ENCODE data around the gene RFX4.

Gene RFX4

DNA sequence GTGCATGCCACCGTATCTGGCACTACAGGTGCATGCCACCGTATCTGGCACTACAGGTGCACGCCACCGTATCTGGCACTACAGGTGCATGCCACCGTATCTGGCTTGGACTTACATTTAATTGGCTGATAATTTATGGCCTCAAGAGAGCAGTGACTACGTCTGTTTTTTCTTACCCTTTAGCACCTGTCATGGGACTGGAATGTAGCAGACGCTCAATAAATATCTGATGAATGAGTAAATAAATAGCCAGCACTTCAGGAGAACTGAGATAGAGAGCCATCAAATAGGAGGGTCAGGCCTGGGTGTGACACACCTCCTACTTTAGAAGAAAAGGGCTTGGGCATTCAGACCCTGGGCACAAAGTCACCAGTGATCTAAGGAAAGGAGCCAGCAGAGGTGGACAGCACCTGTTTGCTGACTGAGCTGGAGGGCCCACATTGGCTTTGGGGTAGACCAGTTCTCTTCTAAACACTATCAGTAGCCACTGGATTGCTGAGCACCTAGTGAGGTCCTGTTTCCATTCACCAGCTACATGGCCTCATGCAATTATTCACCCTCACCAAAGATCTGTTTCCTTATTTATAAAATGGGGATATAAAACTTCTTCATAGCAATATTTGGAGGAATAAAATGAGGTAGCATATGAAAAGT is 50.1 kb downstream of the RFX4 start:
- no peak overlapping the region for H3K4me3 ChIP-seq (replicated peaks; ENCODE audit: low read depth, low read length)
- DNase-seq (ENCODE audit: low read depth): no peak
- TF ChIP-seq, protein P1, sequence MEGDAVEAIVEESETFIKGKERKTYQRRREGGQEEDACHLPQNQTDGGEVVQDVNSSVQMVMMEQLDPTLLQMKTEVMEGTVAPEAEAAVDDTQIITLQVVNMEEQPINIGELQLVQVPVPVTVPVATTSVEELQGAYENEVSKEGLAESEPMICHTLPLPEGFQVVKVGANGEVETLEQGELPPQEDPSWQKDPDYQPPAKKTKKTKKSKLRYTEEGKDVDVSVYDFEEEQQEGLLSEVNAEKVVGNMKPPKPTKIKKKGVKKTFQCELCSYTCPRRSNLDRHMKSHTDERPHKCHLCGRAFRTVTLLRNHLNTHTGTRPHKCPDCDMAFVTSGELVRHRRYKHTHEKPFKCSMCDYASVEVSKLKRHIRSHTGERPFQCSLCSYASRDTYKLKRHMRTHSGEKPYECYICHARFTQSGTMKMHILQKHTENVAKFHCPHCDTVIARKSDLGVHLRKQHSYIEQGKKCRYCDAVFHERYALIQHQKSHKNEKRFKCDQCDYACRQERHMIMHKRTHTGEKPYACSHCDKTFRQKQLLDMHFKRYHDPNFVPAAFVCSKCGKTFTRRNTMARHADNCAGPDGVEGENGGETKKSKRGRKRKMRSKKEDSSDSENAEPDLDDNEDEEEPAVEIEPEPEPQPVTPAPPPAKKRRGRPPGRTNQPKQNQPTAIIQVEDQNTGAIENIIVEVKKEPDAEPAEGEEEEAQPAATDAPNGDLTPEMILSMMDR (IDR thresholded peaks at IDR 0.05; ENCODE audit: low read length, missing control alignments): no peak

DNA sequence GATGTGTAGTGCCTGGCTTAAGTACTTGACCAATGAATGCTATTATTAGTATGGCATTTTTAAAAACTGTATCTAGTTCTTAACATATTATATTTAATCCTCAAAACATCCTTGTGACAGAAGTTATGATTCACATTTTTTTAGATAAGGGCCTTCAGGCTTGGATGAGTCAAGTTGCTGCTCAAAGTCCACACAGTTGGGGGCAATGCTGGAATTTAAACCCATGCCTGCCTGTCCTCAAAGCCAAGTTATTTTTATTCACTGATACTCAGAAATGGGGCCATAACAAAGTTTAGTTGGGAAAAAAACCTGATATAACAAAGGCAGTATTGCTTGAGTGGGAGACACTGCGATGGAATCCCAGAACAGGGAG is 50.6 kb downstream of the RFX4 start:
- no peak overlapping the region for H3K4me3 ChIP-seq (replicated peaks; ENCODE audit: low read depth, low read length)
- TF ChIP-seq, protein P1 (IDR thresholded peaks at IDR 0.05; ENCODE audit: low read length, missing control alignments): no peak
- peak; percentile 30 for DNase-seq (ENCODE audit: low read depth)

DNA sequence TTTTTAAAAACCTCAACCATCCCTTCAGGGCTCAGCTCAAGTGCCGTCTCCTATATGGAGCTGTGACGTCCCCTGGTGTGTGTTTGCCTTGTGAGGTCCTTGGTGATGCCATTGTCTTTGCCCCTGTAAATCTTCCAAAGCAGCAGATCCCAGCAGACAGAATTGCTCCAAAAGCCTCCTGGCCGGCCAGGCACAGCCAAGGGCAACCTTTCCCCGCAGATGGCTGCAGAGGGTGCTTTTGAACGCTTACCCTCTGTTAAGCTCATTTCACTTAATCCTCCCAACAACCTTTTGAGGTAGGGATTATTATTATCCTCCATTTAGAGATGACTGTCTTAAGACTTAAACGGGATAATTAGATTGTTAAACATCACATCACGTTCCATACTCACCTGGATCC is 51.4 kb downstream of the RFX4 start:
- DNase-seq (ENCODE audit: low read depth): no peak
- TF ChIP-seq, protein P1 (IDR thresholded peaks at IDR 0.05; ENCODE audit: low read length, missing control alignments): no peak
- no peak overlapping the region for H3K4me3 ChIP-seq (replicated peaks; ENCODE audit: low read depth, low read length)

DNA sequence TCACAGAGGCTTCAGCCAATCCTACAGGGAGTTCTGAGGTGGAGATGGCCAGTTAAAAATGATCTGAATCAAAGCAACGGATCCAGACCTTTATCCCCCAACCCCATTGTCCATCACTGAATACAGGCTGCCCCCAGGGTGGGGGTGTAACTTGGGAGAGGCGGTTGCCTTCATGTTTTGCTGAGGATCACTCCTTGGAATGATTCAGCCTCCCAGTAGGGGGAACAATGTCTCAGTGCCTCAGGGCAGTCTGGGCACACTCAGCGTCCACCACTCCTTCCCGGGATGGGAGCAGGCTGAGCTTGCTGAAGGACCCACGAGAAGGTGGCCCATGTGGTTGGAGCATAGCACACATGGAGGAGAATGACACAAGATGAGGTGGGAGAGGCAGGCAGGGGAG is 60.2 kb downstream of the RFX4 start:
- TF ChIP-seq, protein P1 (IDR thresholded peaks at IDR 0.05; ENCODE audit: low read length, missing control alignments): no peak
- DNase-seq (ENCODE audit: low read depth): no peak
- no peak overlapping the region for H3K4me3 ChIP-seq (replicated peaks; ENCODE audit: low read depth, low read length)

DNA sequence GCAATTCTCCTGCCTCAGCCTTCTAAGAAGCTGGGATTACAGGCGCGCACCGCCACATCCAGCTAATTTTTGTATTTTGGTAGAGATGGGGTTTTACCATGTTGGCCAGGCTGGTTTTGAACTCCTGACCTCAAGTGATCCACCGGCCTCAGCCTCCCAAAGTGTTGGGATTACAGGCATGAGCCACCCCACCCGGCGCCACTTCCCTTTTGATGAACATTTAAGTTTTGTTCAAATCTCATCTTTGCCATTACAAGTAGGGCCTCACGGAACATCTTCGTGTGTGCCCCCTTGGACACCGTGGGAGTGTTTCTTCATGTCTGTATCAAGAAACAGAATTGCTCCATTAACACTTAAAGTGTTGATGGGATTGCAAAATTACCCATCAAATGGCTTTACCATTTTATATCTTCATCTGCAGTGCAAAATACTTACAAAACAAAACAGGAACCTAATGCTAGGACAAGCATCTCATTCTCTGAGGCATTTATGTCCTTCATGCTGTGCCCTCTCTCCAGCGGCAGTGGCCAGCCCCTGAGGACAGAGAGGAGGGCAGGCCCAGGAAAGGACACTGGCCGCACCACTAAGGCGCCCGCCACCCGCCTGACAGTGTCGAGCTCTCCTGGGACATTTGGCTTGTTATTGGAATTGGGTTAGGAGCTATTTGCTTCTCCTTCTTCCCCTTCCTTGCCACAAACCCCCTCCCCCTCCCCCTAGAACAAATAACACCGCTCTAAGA is 61.7 kb downstream of the RFX4 start:
- no peak for DNase-seq (ENCODE audit: low read depth)
- TF ChIP-seq, protein P1 (IDR thresholded peaks at IDR 0.05; ENCODE audit: low read length, missing control alignments): no peak
- H3K4me3 ChIP-seq (replicated peaks; ENCODE audit: low read depth, low read length): no peak overlapping the region

DNA sequence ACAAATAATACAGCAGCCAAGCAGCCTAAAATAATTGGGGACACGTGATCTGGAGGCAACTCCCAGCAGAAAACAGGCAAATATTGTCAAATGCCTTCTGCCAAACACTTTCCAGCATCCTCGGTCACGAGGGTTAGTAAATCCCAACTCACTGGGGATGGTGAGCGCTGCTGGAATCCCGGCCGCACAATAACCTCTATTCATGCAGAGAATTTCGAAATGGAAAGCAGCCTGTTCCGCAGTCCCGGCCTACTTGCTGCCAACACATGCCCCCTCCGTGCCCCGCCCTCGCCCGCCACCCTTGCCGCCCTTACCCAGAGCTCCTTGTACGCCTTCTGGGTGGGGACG is 62.2 kb downstream of the RFX4 start:
- TF ChIP-seq, protein P1 (IDR thresholded peaks at IDR 0.05; ENCODE audit: low read length, missing control alignments): no peak
- peak; percentile 8 for DNase-seq (ENCODE audit: low read depth)
- H3K4me3 ChIP-seq (replicated peaks; ENCODE audit: low read depth, low read length): no peak overlapping the region
